Tibial nerve (tissue), 4 donors: ENCODE measurements around the gene SLA2. TPM values are rescaled to one million over a fixed set of nuclear protein-coding genes. Genes with fewer than 3 reads are reported as not detected.

ENCODE experiments used
- DNase-seq, 2 donors: peaks; one replicate each; pipeline ENCODE4 v3.0.0-alpha.2; 2019; ENCODE audit warnings: low spot score in 2 of 2
- H3K27ac ChIP-seq, 4 donors: fragments of 200-600 bp; sonication (generic) in 3 of 4; one replicate each; pipeline ENCODE4 v1.5.1; 2017 to 2019; ENCODE audit warnings: mild to moderate bottlenecking in 1 of 4
- H3K27me3 ChIP-seq, 2 donors: fragments of 200-600 bp; sonication (generic) in 1 of 2; one replicate each; pipeline versions ENCODE4 v1.5.1 to v1.6.0; 2017 to 2019
- H3K36me3 ChIP-seq, 3 donors: fragments of 200-600 bp; sonication (generic); one replicate each; pipeline ENCODE4 v1.5.1; 2018 to 2019
- H3K4me1 ChIP-seq, 4 donors: fragments of 200-600 bp; sonication (generic) in 3 of 4; one replicate each; pipeline ENCODE4 v1.5.1; 2017 to 2019
- H3K4me3 ChIP-seq, 4 donors: fragments of 200-600 bp; sonication (generic) in 3 of 4; one replicate each; pipeline ENCODE4 v1.5.1; 2017 to 2019; ENCODE audit warnings: mild to moderate bottlenecking in 1 of 4, moderate library complexity in 1 of 4
- H3K9me3 ChIP-seq, 4 donors: fragments of 200-600 bp; sonication (generic) in 3 of 4; one replicate each; pipeline ENCODE4 v1.5.1; 2017 to 2019
- CTCF ChIP-seq, 5 experiments: fragments of 200-600 bp in 3 of 5; fragments of 450-650 bp in 2 of 5; sonication (generic) in 3 of 5; IDR thresholded peaks; one replicate each; pipeline ENCODE4 v1.5.1; 2016 to 2019; ENCODE audit warnings: antibody characterized with exemption in 5 of 5, mild to moderate bottlenecking in 3 of 5, moderate library complexity in 2 of 5
- EP300 ChIP-seq, 2 donors: sonication (generic); formaldehyde crosslinking; IDR thresholded peaks; one replicate each; pipeline ENCODE4 v1.6.1; 2017; ENCODE audit warnings: antibody characterized with exemption in 2 of 2, mild to moderate bottlenecking in 1 of 2
- POLR2A ChIP-seq, 2 donors: fragments of 450-650 bp; IDR thresholded peaks; one replicate each; pipeline ENCODE4 v1.6.1; 2017; ENCODE audit warnings: antibody characterized with exemption in 2 of 2, mild to moderate bottlenecking in 2 of 2, moderate library complexity in 2 of 2
- WGBS, 2 donors: methylation state at CpG; one replicate each; pipeline ENCODE4 v1.1.5; 2018; 5-methylcytosine and 5-hydroxymethylcytosine counted together
- total RNA-seq, 4 donors: library from RNA; depleted of rRNA; stranded (reverse); fragments of >200 nt; gene quantifications; one replicate each; pipeline ENCODE4 v1.1.0, GENCODE V29; 2016

SLA2 gene
- total RNA-seq, 4 donors from 2014 or later, result 0.20 to 0.30 (median 0.21) TPM; not detected in 1

DNA sequence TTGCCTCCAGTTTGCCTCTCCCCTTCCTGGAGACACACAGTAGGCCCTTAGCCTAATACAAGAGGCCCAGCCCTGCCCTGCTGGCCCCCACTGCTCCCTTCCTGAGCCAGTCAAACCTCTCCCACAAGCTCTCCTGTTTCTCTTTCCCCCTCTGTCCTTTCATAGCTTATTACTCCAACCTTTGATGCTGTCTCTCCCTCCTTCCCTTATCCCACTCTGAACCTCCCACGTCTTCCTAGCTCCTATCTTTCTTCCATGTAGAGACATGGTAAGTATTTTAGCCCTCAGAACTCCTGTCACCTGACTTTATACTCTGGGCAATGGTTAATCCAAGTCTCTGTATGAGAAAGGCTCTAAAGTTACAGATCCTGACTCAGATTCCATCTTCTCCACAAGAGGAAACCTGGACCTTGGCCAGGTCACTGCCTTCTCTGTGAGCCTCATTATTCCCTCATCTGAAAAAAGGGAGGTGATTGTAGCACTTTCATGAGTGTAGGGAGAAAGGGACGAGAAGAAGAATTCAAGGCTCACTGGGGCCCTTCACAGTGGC, 65.9 kb downstream of the SLA2 start:
- 65 to 67% methylated on average over 2 of the region's 2 CpGs for WGBS, 2 donors
- no peaks in the 10 kb centered on the region for H3K27me3 ChIP-seq
- no peaks in the 10 kb centered on the region for H3K9me3 ChIP-seq
- no peak for TF ChIP-seq POLR2A (IDR thresholded peaks at IDR 0.05)
- TF ChIP-seq CTCF (IDR thresholded peaks at IDR 0.05), result no peak
- no peak for TF ChIP-seq EP300 (IDR thresholded peaks at IDR 0.05)
- H3K4me3 ChIP-seq, result no peak overlapping the region
- H3K4me1 ChIP-seq, result peaks cover 0 to 30% (median 11%) of the 10 kb centered on the region in 4 donors
- H3K27ac ChIP-seq, result no peak overlapping the region
- DNase-seq, result no peak
- peaks cover 0 to 67% (median 10%) of the 10 kb centered on the region in 3 donors for H3K36me3 ChIP-seq

GRCh38 chr20:36578356-36579041, 67.5 kb downstream of the SLA2 start:
- no peak overlapping the region for H3K27ac ChIP-seq

DNA sequence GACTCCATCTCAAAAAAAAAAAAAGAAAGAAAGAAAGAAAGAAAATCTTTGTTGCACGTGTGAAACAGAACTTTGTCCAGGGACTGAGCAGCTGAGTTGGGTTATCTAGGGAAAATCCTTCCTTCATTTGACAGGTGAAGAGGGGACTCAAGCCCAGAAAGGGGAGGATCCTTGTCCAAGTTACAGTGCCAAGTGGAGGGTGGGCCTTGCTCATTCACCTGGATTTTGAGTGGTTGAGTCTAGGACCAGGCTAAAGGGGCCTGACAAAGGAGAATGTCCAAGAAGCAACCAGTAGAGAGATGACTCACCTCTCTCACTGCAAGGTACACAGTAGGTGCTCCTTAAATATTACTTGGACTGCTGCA, 69.9 kb downstream of the SLA2 start:
- TF ChIP-seq EP300 (IDR thresholded peaks at IDR 0.05) (no peak), CTCF (IDR thresholded peaks at IDR 0.05) (no peak), POLR2A (IDR thresholded peaks at IDR 0.05) (no peak)
- Histone ChIP-seq H3K9me3 (no peaks in the 10 kb centered on the region), H3K4me1 (peaks cover 0 to 48% (median 19%) of the 10 kb centered on the region in 4 donors), H3K4me3 (no peak overlapping the region), H3K27me3 (no peaks in the 10 kb centered on the region), H3K36me3 (peaks cover 0 to 27% (median 1%) of the 10 kb centered on the region in 3 donors), H3K27ac (peak overlapping the region in 3 of 4 donors; percentile 97 to 99 (median 99))
- WGBS, 2 donors, result 15 to 24% methylated on average over 1 of the region's 1 CpG
- DNase-seq, result no peak

More at GRCh38 chr20:36578356-36579041, 67.5 kb downstream of the SLA2 start:
- Histone ChIP-seq H3K27me3 (no peaks in the 10 kb centered on the region), H3K36me3 (peaks cover 0 to 51% (median 10%) of the 10 kb centered on the region in 3 donors), H3K4me3 (no peak overlapping the region), H3K4me1 (peaks cover 0 to 34% (median 15%) of the 10 kb centered on the region in 4 donors), H3K9me3 (no peaks in the 10 kb centered on the region)
- TF ChIP-seq POLR2A (IDR thresholded peaks at IDR 0.05), result no peak
- TF ChIP-seq EP300 (IDR thresholded peaks at IDR 0.05), result no peak
- no peak for TF ChIP-seq CTCF (IDR thresholded peaks at IDR 0.05)
- 95% methylated on average over 15 of the region's 15 CpGs for WGBS, 2 donors
- no peak for DNase-seq

DNA sequence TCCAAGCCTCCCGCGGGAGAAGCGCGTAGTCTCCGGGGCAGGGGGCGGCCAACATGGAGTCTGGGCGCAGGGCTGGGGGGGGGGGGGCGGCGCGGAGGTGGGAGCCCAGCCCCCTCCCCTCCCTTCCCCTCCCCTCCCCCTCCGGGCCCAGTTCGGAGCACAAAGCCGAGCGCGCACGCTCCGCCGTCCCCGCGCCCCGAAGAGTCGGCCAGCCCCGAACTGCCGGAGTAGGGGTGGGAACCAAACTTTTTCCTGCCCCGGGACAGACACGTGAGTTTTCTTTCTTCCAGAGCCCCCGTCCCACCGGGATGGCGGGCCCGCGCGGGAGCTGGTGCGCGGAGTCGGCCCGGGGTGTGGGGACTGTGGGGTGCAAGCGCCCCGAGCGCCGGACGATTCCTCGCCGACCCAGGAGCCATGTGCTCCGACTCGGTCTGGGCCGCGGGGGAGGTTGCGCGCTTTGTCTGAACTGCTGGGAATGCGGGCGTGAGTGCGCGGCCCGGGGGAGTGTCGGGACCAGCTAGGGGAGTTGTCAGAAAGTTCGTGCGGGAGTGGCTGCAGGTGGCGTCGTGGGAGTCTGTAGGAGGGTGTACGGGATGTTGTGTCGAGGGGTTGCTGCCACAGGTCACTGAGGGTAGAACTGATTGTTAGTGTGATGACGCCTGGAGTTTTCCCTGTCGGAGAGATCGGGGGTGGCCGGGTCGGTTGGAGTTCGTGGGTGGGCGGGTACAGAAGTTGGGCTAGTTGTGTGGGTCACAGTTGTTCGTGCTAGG, 71.4 kb downstream of the SLA2 start:
- Histone ChIP-seq H3K27ac (peak overlapping the region; percentile 97 to 99 (median 98)), H3K27me3 (no peaks in the 10 kb centered on the region), H3K4me3 (peak overlapping the region; percentile 82 to 98 (median 92)), H3K4me1 (peaks cover 0 to 44% (median 19%) of the 10 kb centered on the region in 4 donors), H3K9me3 (no peaks in the 10 kb centered on the region), H3K36me3 (peaks cover 0 to 12% (median 0%) of the 10 kb centered on the region in 3 donors)
- DNase-seq, result peak in 1 of 2 donors; percentile 37
- WGBS, 2 donors, result 1% methylated on average over 21 to 50 of the region's 69 CpGs
- TF ChIP-seq CTCF (IDR thresholded peaks at IDR 0.05) (peak in 1 of 5 experiments; percentile 21), EP300 (IDR thresholded peaks at IDR 0.05) (peak in 1 of 2 donors; percentile 37), POLR2A (IDR thresholded peaks at IDR 0.05) (no peak)
